Neural progenitor cell (in vitro differentiated cells): ENCODE measurements around the gene VGLL1. TPM values are rescaled to one million over a fixed set of nuclear protein-coding genes. Genes with fewer than 3 reads are reported as not detected.
A peak's percentile ranks its signal among the peaks of the same experiment; 100 is the strongest.

ENCODE experiments used
- DNase-seq: peaks from one replicate; pipeline ENCODE4 v3.0.0-alpha.2; 2016; ENCODE audit warnings: low spot score
- H2AFZ ChIP-seq: fragments of 200-600 bp; sonication (generic); replicated peaks from 2 replicates; pipeline ENCODE4 v1.6.1; 2016; ENCODE audit warnings: antibody characterized with exemption
- H3F3A ChIP-seq: fragments of 200-600 bp; sonication (generic); 2 replicates; pipeline ENCODE4 v1.6.1; 2016; ENCODE audit warnings: antibody characterized with exemption, low read depth
- H3K27ac ChIP-seq: fragments of 200-600 bp; sonication (generic); 2 replicates; pipeline ENCODE4 v1.5.1; 2016; ENCODE audit warnings: mild to moderate bottlenecking
- H3K27me3 ChIP-seq: fragments of 200-600 bp; sonication (generic); 2 replicates; pipeline ENCODE4 v1.6.1; 2016; ENCODE audit warnings: mild to moderate bottlenecking, moderate library complexity
- H3K36me3 ChIP-seq: fragments of 200-600 bp; sonication (generic); 2 replicates; pipeline ENCODE4 v1.5.1; 2016
- H3K4me1 ChIP-seq: fragments of 200-600 bp; sonication (generic); 2 replicates; pipeline ENCODE4 v1.6.1; 2016; ENCODE audit warnings: mixed run types
- H3K4me2 ChIP-seq: fragments of 200-600 bp; sonication (generic); 2 replicates; pipeline ENCODE4 v1.6.1; 2016
- H3K4me3 ChIP-seq: fragments of 200-600 bp; sonication (generic); 2 replicates; pipeline ENCODE4 v1.5.1; 2016
- H3K79me2 ChIP-seq: fragments of 200-600 bp; sonication (generic); 2 replicates; pipeline ENCODE4 v1.6.1; 2016; ENCODE audit warnings: low read depth
- H3K9ac ChIP-seq: fragments of 200-600 bp; sonication (generic); 2 replicates; pipeline ENCODE4 v1.6.1; 2016
- H3K9me3 ChIP-seq: fragments of 200-600 bp; sonication (generic); 2 replicates; pipeline ENCODE4 v1.5.1; 2016; ENCODE audit warnings: low read depth
- H4K20me1 ChIP-seq: fragments of 200-600 bp; sonication (generic); 2 replicates; pipeline ENCODE4 v1.6.1; 2016; ENCODE audit warnings: low read depth
- H3K27ac Mint-ChIP-seq: 3 replicates; pipeline ENCODE4 v1.8.0; 2021; ENCODE audit warnings: mixed read lengths
- H3K27me3 Mint-ChIP-seq: 2 replicates; pipeline ENCODE4 v1.8.0; 2022; ENCODE audit warnings: low read depth, mild to moderate bottlenecking, inconsistent platforms, moderate library complexity, mixed read lengths; ENCODE audit not compliant: insufficient read depth
- H3K36me3 Mint-ChIP-seq: 3 replicates; pipeline ENCODE4 v1.8.0; 2021; ENCODE audit warnings: mixed read lengths
- H3K4me1 Mint-ChIP-seq: 3 replicates; pipeline ENCODE4 v1.8.0; 2021; ENCODE audit warnings: mixed read lengths
- H3K4me3 Mint-ChIP-seq: 3 replicates; pipeline ENCODE4 v1.8.0; 2021; ENCODE audit warnings: mild to moderate bottlenecking, moderate library complexity, mixed read lengths
- H3K9me3 Mint-ChIP-seq: 3 replicates; pipeline ENCODE4 v1.8.0; 2020; ENCODE audit warnings: mixed read lengths
- CTCF ChIP-seq: fragments of 200-600 bp; sonication (generic); IDR thresholded peaks from 2 replicates; pipeline ENCODE4 v1.5.1; 2017; ENCODE audit warnings: antibody characterized with exemption, mild to moderate bottlenecking
- EZH2 ChIP-seq: fragments of 200-600 bp; sonication (generic); IDR thresholded peaks from 2 replicates; pipeline ENCODE4 v1.6.1; 2017; ENCODE audit warnings: antibody characterized with exemption, mild to moderate bottlenecking, moderate library complexity
- EZH2phosphoT487 ChIP-seq: fragments of 200-600 bp; sonication (generic); IDR thresholded peaks from 2 replicates; pipeline ENCODE4 v1.6.1; 2017; ENCODE audit warnings: antibody characterized with exemption
- total RNA-seq: library from RNA; depleted of rRNA; stranded (reverse); fragments of >200 nt; gene quantifications from 2 replicates; pipeline ENCODE4 v1.2.3, GENCODE V29; 2015; ENCODE audit warnings: low replicate concordance

VGLL1 gene
- total RNA-seq, 1 donor from 2014 or later, result not detected

GRCh38 chrX:136491832-136492231 is 40.2 kb upstream of the VGLL1 start:
- Histone ChIP-seq H3F3A (peaks cover 8% of the 10 kb centered on the region), H3K9ac (no peak overlapping the region), H3K4me3 (no peak overlapping the region)

GRCh38 chrX:136493011-136493410 is 39.0 kb upstream of the VGLL1 start:
- no peak overlapping the region for H3K4me3 ChIP-seq
- H3K27me3 ChIP-seq, result peaks cover 37% of the 10 kb centered on the region
- H3K36me3 Mint-ChIP-seq, result no peaks in the 10 kb centered on the region
- no peak overlapping the region for H3K27ac ChIP-seq
- no peak for DNase-seq
- H4K20me1 ChIP-seq, result no peaks in the 10 kb centered on the region
- H3K79me2 ChIP-seq, result peaks cover 5% of the 10 kb centered on the region
- no peaks in the 10 kb centered on the region for H3K4me1 Mint-ChIP-seq
- peaks cover 8% of the 10 kb centered on the region for H3K9me3 Mint-ChIP-seq
- no peaks in the 10 kb centered on the region for H3K36me3 ChIP-seq
- H3K27me3 Mint-ChIP-seq, result peaks cover 3% of the 10 kb centered on the region
- TF ChIP-seq EZH2phosphoT487, result no peak
- TF ChIP-seq EZH2, result no peak
- H3K4me2 ChIP-seq, result no peak overlapping the region
- H3F3A ChIP-seq, result peaks cover 14% of the 10 kb centered on the region
- H3K9ac ChIP-seq, result no peak overlapping the region
- no peak overlapping the region for H2AFZ ChIP-seq
- no peak overlapping the region for H3K27ac Mint-ChIP-seq
- H3K4me3 Mint-ChIP-seq, result no peak overlapping the region
- H3K4me1 ChIP-seq, result no peaks in the 10 kb centered on the region
- H3K9me3 ChIP-seq, result peaks cover 5% of the 10 kb centered on the region

More at GRCh38 chrX:136491832-136492231, 40.2 kb upstream of the VGLL1 start:
- Histone ChIP-seq H3K27ac (no peak overlapping the region), H3K4me2 (no peak overlapping the region), H3K9me3 (peaks cover 5% of the 10 kb centered on the region), H3K4me1 (no peaks in the 10 kb centered on the region), H2AFZ (peak overlapping the region; percentile 68), H3K27me3 (peaks cover 41% of the 10 kb centered on the region), H4K20me1 (no peaks in the 10 kb centered on the region), H3K36me3 (no peaks in the 10 kb centered on the region), H3K79me2 (no peaks in the 10 kb centered on the region)
- peaks cover 5% of the 10 kb centered on the region for H3K9me3 Mint-ChIP-seq
- no peak overlapping the region for H3K4me3 Mint-ChIP-seq
- no peaks in the 10 kb centered on the region for H3K4me1 Mint-ChIP-seq
- TF ChIP-seq EZH2 (no peak), EZH2phosphoT487 (no peak), CTCF (peak; percentile 36)
- H3K36me3 Mint-ChIP-seq, result no peaks in the 10 kb centered on the region
- DNase-seq, result peak; percentile 3
- H3K27ac Mint-ChIP-seq, result no peak overlapping the region
- peaks cover 3% of the 10 kb centered on the region for H3K27me3 Mint-ChIP-seq

GRCh38 chrX:136495043-136495442 is 37.0 kb upstream of the VGLL1 start:
- Histone ChIP-seq H3K27ac (no peak overlapping the region), H3K9me3 (peaks cover 5% of the 10 kb centered on the region), H4K20me1 (no peaks in the 10 kb centered on the region), H3K4me2 (no peak overlapping the region), H3K4me1 (peaks cover 9% of the 10 kb centered on the region), H3K79me2 (peaks cover 26% of the 10 kb centered on the region), H3K36me3 (peaks cover 4% of the 10 kb centered on the region), H3K4me3 (no peak overlapping the region), H2AFZ (no peak overlapping the region), H3K27me3 (peaks cover 17% of the 10 kb centered on the region), H3F3A (peaks cover 14% of the 10 kb centered on the region), H3K9ac (no peak overlapping the region)
- Mint-ChIP-seq H3K27me3 (peaks cover 3% of the 10 kb centered on the region), H3K4me1 (peaks cover 12% of the 10 kb centered on the region), H3K27ac (peak overlapping the region; percentile 72), H3K4me3 (peak overlapping the region; percentile 48), H3K36me3 (no peaks in the 10 kb centered on the region), H3K9me3 (peaks cover 8% of the 10 kb centered on the region)
- no peak for DNase-seq
- TF ChIP-seq CTCF (no peak), EZH2 (no peak), EZH2phosphoT487 (no peak)

GRCh38 chrX:136496186-136496763 is 35.7 kb upstream of the VGLL1 start:
- Mint-ChIP-seq H3K9me3 (peaks cover 8% of the 10 kb centered on the region), H3K36me3 (no peaks in the 10 kb centered on the region), H3K27me3 (no peaks in the 10 kb centered on the region), H3K27ac (peak overlapping the region; percentile 96), H3K4me1 (peaks cover 12% of the 10 kb centered on the region), H3K4me3 (peak overlapping the region; percentile 93)
- peak overlapping the region; percentile 98 for H3K27ac ChIP-seq
- H3K4me3 ChIP-seq, result peak overlapping the region; percentile 90
- no peak for DNase-seq
- TF ChIP-seq EZH2phosphoT487, result no peak
- no peak for TF ChIP-seq CTCF
- no peak for TF ChIP-seq EZH2
- H3K9me3 ChIP-seq, result peaks cover 10% of the 10 kb centered on the region
- peak overlapping the region; percentile 23 for H2AFZ ChIP-seq
- H3K27me3 ChIP-seq, result peaks cover 5% of the 10 kb centered on the region
- peaks cover 28% of the 10 kb centered on the region for H3K79me2 ChIP-seq
- no peaks in the 10 kb centered on the region for H4K20me1 ChIP-seq
- peaks cover 9% of the 10 kb centered on the region for H3K4me1 ChIP-seq
- H3K4me2 ChIP-seq, result peak overlapping the region; percentile 72
- peaks cover 16% of the 10 kb centered on the region for H3K36me3 ChIP-seq
- H3K9ac ChIP-seq, result no peak overlapping the region
- peaks cover 14% of the 10 kb centered on the region for H3F3A ChIP-seq
